GM20000 (cell line): ENCODE results near the gene ALDH3B2.

Experiments
- DNase-seq: peaks from one replicate; pipeline ENCODE4 v3.0.0; 2012; ENCODE audit warnings: low spot score
- TF ChIP-seq, protein P1 (sequence below): IDR thresholded peaks from 2 replicates; pipeline ENCODE4 v1.5.1; 2012; ENCODE audit warnings: mild to moderate bottlenecking, control low read depth; ENCODE audit errors: extremely low read depth, missing control alignments

ALDH3B2 gene

DNA sequence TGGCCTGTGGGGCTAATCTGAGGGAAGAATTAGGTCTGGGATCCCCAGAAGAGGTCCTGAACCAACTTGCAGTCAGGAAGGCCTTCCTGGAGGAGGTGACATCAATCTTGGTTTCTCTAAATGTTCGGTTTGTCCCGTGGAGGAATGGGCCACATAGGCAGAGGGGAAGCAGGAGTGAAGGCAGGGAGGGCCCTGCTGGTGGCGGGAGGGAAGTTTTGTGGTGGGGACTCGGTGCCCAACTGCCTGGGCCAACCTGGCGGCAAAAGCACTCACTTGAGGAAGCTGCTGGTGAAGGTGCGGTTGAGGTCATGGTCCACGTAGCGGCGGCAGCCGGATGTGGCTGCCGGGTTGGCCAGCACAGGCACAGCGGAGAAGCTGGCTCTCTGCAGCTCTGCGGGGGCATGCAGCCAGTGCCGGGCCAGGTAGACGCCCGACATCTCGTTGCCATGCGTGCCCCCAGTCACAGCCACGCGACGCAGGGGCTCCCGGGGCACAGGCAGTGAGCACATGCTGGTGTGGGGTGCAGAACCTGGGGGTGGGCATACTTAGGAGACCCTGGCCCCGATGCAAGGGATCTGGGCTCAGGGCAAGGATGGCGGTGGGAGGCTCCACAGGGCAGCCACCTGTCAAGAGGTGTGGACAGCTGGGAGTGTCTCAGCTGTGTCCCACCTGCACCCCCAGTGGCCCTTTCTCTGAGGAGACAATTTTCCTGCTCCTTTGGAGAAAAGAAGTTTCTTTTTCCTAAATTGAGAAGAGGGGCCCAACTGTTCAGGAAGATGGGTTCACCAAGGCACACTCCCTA lies 27.7 kb downstream of the ALDH3B2 start:
- DNase-seq = peak; percentile 61
- TF ChIP-seq, protein P1, sequence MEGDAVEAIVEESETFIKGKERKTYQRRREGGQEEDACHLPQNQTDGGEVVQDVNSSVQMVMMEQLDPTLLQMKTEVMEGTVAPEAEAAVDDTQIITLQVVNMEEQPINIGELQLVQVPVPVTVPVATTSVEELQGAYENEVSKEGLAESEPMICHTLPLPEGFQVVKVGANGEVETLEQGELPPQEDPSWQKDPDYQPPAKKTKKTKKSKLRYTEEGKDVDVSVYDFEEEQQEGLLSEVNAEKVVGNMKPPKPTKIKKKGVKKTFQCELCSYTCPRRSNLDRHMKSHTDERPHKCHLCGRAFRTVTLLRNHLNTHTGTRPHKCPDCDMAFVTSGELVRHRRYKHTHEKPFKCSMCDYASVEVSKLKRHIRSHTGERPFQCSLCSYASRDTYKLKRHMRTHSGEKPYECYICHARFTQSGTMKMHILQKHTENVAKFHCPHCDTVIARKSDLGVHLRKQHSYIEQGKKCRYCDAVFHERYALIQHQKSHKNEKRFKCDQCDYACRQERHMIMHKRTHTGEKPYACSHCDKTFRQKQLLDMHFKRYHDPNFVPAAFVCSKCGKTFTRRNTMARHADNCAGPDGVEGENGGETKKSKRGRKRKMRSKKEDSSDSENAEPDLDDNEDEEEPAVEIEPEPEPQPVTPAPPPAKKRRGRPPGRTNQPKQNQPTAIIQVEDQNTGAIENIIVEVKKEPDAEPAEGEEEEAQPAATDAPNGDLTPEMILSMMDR = no peak

DNA sequence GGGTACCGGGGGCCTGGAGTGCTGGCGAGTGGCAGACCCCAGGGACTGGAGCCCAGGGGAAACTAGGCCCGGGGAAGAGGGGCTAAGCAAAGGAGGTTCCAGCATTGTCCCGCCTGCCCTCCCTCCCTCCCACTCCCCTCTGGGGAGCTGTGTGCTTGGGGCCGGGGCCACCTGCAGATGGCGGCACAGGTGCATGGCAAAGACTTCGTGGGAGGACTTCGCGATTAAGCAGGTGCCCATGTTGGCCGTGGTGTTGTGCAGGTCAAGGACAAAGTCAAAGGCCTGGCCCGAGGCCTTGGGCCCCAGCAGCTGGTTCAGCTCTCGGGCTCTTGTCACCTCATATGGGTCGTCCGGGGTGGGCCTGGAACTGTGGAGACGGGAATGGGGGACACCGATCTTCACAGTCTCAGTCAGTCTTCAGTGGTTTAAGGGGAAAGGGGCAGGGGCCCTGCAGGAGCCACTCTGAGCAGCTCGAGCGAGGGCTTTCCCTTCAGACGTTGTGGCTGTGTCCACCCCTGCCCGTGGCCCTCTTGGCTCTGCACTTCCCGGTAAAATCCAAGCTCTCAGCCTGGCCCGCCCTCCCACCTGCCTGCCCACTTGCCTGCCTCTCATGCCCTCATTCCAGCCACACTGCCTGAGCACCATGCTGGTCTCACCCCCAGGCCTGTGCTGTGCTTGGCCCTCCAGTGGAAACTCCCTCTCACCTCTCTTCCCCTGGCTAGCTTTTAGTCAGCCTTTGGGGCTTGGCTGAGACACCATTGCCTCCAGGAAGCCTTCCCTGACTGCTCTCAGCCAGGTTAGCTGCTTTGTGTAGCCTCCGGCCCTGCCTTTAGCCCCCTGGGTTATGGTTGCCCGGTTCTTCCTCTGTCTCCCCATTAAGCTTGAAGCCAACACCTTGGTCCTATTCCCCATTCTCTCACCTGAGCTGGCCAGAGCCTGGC lies 28.6 kb downstream of the ALDH3B2 start:
- TF ChIP-seq, protein P1 = no peak
- peak; percentile 32 for DNase-seq

DNA sequence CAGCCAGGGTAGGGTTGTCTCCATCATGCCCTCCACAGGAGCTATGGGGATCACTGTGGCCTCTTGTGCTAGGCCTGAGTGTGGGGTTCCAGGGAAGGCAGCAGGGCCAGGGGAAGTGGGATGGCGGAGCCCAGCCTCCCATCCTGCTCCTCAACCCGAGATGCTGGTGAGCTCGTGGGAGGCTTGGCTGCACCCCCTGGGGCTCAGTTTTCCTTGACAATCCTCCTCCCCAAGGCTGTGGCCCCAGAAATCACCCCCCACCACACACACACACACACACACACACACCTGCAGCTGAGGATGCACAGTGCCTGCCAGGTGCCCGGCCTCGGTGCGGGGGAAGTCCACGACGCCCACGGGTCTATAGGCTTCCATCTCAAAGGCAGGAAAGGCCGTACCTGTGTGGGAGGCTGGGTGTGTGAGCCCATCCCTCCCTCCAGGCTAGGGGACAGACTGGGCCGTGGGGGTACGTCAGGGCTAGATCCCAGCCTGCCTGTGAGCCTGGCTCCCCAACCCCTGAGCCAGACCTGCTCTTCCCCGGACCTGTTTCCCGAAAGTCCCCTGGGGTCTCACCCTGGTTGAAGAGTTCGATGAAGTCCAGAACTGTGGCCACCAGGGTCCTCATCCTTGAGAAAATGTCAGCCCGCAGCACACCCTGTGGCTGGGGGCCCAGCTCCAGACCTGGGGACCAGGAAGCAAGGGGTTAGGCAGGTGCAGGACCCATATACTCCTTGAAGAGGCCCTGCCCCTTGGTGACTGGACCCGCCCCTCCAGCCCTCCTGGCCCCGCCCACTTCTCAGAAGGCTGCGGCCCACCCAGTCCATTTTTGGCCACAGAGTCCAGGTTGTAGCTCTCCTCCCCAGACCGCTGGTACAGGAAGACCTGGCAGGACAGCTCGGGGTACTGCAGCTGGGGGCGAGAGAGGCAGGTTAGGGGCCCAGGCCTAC lies 29.7 kb downstream of the ALDH3B2 start:
- peak; percentile 49 for DNase-seq
- TF ChIP-seq, protein P1 = no peak

DNA sequence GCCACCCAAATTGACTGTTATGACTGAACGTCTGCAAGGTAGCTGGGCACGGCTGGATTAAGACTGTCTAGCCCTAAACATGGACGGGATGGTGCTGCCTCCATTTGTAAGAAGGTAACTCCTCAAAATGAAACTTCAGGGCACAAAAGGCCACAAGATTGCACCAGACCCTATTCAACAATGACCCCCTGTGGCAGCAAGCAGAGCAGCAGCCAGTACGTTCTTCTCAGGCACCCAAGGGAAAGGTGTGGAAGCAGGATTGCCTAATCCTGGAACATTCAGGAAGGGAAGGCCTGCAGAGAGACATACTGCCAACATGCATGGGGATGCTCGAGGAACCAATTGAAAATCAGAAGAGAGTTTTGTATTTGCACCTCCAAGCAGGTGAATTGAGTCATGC lies 30.4 kb downstream of the ALDH3B2 start:
- TF ChIP-seq, protein P1 = no peak
- DNase-seq = peak; percentile 34

DNA sequence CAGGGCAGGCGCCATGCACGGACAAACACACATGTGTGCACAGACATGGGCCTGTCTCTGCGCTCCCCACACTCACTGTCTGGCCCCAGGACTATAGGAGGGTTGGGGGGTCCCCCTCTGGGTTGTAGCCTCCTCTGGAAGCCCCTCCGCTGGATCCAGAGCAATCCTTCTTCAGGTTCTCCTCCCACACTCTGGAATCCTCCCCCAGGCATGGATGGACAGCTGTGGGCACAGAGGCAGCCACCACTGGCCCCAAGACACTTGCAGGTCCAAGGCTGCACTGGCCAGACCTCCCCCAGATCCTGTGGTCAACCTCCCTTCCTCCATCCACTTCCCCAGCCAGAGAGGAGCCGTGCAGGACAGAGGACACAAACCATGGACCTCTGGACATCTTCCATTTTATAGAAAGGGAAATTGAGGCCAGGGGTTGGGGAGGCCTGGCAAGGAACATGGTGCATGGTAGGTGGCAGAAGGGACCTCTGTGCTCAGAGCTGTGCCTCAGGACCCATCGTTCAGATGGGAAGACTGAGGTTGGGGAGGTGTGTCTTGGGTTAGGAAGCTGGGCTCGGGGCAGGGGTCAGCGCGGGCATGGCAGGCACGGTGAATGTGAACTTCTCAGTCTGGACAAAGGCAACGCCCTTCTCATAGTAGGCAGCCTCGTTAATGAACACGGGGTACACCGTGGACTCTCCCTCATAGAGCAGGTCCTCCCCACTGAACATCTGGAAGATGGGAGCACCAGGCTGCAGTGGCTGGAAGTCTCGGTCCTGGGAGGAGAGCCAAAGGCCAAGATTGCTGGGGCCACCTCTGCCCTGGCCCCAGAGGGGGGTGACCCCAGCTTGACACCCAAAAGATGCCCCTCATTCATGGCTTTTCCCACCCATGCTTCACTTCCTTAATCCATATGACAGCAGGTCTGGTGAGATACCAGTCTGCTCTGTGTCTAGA lies 32.0 kb downstream of the ALDH3B2 start:
- TF ChIP-seq, protein P1 = no peak
- no peak for DNase-seq
